H4 (cell line): Measurements from ENCODE around the gene CREB1. TPM values are rescaled to one million over a fixed set of nuclear protein-coding genes. Genes with fewer than 3 reads are reported as not detected.

Source experiments
- DNase-seq: peaks from one replicate; pipeline ENCODE4 v3.0.0-alpha.2; 2015; ENCODE audit warnings: low spot score
- total RNA-seq: library from RNA; depleted of rRNA; stranded (reverse); fragments of >200 nt; shearing (Covaris generic); gene quantifications from 2 replicates; pipeline ENCODE4 v1.2.3, GENCODE V29; 2014

CREB1 gene
- total RNA-seq, 1 experiment from 2014 or later: 37.9 TPM

- DNase-seq: peak; percentile 62
Observed at GRCh38 chr2:207504513-207505170, 25.1 kb upstream of the CREB1 start.

DNA sequence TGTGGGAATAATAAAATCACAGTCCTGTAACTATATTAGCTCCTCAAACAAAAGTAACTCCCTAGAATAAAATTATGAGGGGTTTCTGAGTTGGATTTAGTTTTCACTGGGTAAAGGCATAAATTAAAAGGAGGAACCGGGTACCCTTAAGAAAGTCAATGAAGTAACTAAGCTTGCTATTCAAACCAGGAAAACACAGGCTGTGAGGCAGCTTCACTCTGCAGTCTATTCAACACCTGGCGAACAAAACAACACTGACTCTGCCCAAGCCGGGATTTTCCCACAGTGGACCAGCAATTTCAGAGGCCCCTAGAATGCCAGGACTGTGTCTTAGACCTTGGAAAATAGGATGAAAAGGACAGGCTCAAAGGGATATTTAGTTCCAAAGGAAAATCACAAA is 24.6 kb upstream of the CREB1 start:
- no peak for DNase-seq

DNA sequence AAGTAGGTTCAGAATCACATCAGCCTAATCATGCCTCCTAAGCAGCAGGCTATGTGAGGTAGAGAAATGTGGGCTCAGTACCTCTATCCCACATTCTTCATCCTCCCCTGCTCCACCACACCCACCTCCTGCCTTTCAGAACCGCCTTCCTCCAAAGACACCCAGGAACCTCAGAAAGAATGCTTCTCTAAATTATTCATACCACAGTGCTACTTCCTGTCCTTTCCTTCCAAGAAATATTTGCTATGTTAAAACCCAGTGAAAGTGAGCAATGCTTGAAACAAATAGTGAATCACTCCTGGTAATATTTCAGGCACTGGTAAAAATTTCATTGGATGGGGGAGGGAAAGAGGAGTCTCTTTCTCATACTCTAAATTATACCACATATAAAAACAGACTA is 24.0 kb upstream of the CREB1 start:
- DNase-seq: peak; percentile 64

- DNase-seq: no peak
Observed at GRCh38 chr2:207506426-207506825, 23.3 kb upstream of the CREB1 start.

DNA sequence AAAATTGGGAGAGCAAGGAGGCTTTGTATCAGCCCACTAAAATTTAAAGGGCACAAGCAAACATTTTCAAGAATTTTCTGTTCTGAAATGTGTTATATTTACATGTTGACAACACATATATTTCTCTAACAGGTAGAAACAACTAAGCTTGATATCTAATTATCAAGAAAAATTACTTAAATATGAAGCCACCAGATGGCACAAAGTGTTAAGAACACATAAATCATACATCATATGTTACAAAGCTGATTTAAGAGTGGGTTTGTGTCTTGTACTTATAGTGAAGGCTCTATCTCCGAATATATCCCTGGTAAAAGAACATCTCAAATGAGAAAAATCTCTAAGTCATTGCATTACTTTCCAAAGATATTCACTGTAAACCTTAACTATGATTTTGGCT is 19.6 kb upstream of the CREB1 start:
- DNase-seq: no peak

- DNase-seq: no peak
Observed at GRCh38 chr2:207511851-207512250, 17.9 kb upstream of the CREB1 start.

DNA sequence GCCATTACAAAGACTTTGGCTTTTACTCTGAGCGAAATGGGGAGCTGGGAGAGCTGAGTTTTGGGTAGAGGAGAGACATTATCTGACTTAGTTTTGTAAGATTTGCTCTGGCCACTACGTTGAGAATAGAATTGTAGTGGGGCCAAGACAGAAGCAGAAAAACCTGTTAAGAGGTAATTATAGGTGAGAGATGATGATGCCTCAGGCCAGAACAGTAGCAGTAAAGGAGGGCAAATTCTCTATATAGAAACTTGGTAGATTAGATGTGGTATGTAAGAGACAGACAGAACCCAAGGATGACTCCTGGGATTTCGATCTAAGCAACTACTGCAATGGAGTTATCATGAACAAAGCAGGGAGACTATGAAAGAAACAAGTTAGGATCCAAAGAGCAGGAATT is 17.4 kb upstream of the CREB1 start:
- DNase-seq: no peak

- DNase-seq: peak; percentile 74
Observed at GRCh38 chr2:207513551-207514257, 16.1 kb upstream of the CREB1 start.

- no peak for DNase-seq
Observed at GRCh38 chr2:207514451-207514850, 15.3 kb upstream of the CREB1 start.

GRCh38 chr2:207515671-207516070 is 14.1 kb upstream of the CREB1 start:
- no peak for DNase-seq

DNA sequence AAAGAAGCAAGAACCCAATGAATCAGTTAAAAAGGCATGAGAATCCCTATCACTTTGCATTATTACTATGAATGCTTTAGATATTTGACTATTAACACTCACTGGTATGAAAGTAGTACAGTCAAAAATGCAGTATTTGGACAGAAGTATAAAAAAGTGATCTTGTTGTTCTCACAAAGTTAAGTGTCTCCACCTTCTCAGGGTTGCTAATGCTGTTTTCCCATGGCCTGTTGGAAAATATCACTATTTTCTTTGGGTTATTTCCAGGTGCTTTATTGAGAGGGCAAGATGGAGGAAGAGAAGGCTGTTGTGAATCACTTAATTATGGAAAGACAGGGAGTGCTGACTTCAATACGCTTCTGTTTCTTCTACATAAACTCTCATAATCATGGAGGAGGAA is 13.6 kb upstream of the CREB1 start:
- no peak for DNase-seq

DNA sequence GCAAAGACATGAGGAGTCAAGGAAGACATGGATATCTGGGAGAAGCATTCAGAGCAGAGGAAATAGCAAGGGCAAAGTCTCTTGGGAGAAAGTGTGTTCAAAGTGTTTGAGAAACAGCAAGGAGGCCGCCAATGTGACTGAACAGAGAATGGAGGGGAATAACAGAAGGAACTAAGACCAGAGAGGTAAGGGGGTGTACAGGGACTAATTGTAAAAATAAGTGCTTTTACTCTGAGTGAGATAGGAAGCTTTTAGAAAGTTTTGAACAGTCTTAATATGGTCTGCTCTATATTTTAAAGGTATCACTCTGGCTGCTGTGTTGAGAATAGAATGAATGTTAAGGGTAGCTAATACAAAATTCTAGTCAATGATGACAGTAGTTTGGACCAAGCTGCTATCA is 6.8 kb upstream of the CREB1 start:
- DNase-seq: no peak

DNA sequence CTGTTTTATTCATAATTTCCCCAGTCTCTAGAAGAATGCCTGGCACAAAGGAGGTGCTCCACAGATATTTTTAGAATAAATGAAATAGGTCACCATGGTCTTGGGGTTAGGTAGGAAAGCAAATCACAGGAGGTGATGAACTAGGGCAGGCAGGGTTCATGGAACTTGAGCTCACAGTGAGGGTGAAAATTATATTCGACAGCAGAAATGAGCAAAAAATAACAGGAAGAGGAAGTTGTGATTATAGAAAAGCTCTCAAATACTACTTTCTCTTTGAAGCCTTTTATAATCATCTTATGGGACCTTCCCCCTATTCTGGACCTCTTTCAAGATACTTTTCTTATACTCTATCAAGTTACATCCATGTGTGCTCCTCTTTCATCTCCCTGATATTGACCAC is 4.5 kb upstream of the CREB1 start:
- DNase-seq: no peak

- DNase-seq: peak; percentile 12
Observed at GRCh38 chr2:207528980-207529329, 807 bp upstream of the CREB1 start.

DNA sequence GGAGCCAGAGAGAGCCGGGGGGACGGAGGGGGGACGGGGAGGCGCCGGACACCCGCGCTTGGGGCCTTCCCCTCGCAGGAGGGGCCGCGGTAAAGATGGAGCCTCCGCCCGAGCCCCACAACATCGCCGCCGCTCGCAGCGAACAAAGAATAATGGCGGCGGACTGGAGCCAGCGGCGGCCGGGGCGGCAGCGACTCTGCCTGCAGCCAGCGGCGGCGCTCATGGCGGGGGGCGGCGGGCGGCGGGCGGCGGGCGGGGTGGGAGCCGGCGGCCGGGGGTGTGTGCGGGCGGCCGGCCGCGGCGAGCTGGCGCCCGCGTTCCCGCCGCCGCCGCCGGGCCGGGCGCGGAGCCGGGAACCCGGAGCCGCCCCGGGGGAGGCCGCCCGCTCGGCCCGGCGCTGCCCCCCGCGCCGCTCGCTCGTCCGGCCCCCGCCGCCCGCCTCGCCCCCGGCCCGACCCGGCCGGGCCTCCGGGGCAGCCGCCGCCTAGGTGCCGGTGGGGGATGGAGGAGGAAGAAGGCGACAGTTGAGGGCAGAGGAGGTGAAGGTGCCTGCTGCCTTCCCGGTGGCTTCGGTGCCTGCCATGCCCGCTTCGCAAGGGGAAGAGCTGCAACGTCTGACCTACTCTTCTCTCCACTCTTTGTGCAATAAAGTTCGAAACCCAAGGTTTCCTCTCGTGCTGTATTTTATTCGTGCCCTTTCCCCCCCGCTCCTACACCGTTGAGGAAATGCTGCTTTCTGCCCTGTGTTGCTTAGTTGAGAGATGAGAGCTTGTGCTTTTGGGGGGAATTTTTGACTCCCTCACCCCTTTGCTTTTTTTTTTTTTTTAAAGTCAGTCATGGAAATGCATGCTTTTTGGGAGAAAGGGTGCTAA is 634 bp downstream of the CREB1 start:
- peak; percentile 17 for DNase-seq

GRCh38 chr2:207531032-207531952 is 1.5 kb downstream of the CREB1 start:
- DNase-seq: no peak

DNA sequence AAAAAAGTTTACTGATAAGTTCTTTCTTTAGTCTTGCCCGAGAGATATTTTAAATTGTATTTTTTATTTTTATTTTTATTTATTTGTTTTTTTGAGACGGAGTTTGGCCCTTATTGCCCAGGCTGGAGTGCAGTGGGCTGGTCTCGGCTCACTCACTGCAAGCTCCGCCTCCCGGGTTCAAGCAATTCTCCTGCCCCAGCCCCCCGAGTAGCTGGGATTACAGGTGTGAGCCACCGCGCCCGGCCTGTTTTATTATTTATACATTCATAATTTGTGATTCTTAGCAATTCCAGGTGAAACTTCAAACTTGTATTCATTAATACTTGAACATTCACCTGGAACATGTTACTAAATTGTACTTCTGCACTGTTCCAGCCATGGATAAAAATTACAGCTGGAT is 2.9 kb downstream of the CREB1 start:
- no peak for DNase-seq

GRCh38 chr2:207533461-207534008 is 3.8 kb downstream of the CREB1 start:
- DNase-seq: no peak

GRCh38 chr2:207534417-207534816 is 4.7 kb downstream of the CREB1 start:
- no peak for DNase-seq

DNA sequence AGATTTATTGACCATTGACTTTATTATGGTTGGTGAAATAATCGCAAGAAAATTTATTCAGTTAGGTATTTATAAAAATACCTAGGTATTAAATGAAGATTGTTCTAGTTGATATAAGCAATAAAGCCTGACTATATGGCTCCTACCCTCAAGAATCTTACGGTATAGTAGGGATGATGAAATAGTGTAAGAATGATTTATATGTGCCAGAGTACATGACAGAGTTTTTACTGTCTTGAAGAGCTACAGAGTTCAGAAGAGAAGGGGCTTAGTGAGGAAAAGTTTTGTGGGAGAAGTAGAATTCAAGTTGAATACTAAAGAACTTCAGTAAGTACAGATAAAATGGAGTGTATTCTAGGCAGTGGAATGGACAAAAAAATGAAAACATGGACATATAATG is 9.7 kb downstream of the CREB1 start:
- DNase-seq: no peak

DNA sequence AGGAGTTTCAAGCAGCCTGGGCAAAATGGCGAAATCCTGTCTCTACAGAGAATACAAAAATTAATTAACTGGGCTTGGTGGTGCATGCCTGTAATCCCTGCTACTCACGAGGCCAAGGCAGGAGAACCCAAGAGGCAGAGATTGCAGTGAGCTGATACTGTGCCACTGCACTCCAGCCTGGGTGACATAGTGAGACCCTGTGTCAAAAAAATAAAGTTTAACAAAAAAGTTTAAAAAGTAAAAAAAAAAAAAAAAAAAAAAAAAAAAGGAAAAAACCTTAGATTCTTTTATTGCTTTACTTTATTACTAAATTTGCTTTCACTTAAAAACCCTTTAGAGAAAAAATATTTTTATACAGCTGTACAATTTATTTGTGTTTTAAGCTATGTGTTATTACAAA is 10.7 kb downstream of the CREB1 start:
- no peak for DNase-seq
